ENCODE results near the gene GIGYF2.

DNA sequence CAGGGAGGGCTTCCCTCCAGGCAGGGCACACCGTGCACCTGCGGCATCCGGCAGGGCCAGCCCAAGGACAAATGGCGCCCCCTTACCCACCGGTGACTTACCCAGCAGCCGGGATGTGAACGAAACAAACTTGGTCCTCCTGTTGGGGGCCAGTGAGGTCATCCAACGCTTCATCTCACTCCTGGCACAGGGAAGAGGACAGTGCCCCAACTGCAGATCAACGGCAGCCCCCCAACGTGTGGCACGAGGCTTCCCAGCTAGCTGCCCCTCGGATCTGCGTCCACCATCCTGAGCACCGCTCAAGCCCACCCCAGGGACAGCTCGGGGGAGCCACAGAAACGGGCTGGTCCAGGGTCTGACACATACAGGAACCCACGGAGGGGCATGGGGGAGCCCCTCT, 185.0 kb downstream of the GIGYF2 start:
- TF ChIP-seq, protein P1, sequence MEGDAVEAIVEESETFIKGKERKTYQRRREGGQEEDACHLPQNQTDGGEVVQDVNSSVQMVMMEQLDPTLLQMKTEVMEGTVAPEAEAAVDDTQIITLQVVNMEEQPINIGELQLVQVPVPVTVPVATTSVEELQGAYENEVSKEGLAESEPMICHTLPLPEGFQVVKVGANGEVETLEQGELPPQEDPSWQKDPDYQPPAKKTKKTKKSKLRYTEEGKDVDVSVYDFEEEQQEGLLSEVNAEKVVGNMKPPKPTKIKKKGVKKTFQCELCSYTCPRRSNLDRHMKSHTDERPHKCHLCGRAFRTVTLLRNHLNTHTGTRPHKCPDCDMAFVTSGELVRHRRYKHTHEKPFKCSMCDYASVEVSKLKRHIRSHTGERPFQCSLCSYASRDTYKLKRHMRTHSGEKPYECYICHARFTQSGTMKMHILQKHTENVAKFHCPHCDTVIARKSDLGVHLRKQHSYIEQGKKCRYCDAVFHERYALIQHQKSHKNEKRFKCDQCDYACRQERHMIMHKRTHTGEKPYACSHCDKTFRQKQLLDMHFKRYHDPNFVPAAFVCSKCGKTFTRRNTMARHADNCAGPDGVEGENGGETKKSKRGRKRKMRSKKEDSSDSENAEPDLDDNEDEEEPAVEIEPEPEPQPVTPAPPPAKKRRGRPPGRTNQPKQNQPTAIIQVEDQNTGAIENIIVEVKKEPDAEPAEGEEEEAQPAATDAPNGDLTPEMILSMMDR (IDR thresholded peaks at IDR 0.05): no peak
- TF ChIP-seq ZFX (IDR thresholded peaks at IDR 0.05; ENCODE audit: borderline replicate concordance): no peak
